H1 (cell line): ENCODE data around the gene QSOX2.

Experiments used
- CHD2 ChIP-seq: IDR thresholded peaks from 2 replicates; pipeline ENCODE4 v1.6.1; 2012; ENCODE audit warnings: low read length, improper control_type of control experiment
- CTCF ChIP-seq, 3 experiments: IDR thresholded peaks; 1 replicate in 2 of 3; 2 replicates in 1 of 3; pipeline versions ENCODE4 v1.5.1 to v1.6.1; 2011; ENCODE audit warnings: low read length in 3 of 3, mild to moderate bottlenecking in 3 of 3, inconsistent platforms in 2 of 3, low read depth in 1 of 3, moderate library complexity in 1 of 3; ENCODE audit not compliant: insufficient read depth in 1 of 3; ENCODE audit errors: control extremely low read depth in 1 of 3
- EGR1 ChIP-seq: IDR thresholded peaks from 2 replicates; pipeline ENCODE4 v1.6.1; 2011; ENCODE audit warnings: low read depth, low read length, borderline replicate concordance
- EP300 ChIP-seq, 2 experiments: IDR thresholded peaks; 1 replicate in 1 of 2; 2 replicates in 1 of 2; pipeline ENCODE4 v1.6.1; 2011 to 2012; ENCODE audit warnings: low read depth in 2 of 2, low read length in 2 of 2, mild to moderate bottlenecking in 2 of 2, borderline replicate concordance in 1 of 2, inconsistent platforms in 1 of 2, moderate library complexity in 1 of 2
- HDAC2 ChIP-seq, 2 experiments: fragments of 300-600 bp in 1 of 2; sonication (generic) in 1 of 2; IDR thresholded peaks; 2 replicates each; pipeline ENCODE4 v1.6.1; 2011 to 2012; ENCODE audit warnings: low read depth in 2 of 2, low read length in 2 of 2, mild to moderate bottlenecking in 2 of 2, moderate library complexity in 2 of 2, borderline replicate concordance in 1 of 2, inconsistent platforms in 1 of 2
- JUND ChIP-seq: IDR thresholded peaks from 2 replicates; pipeline ENCODE4 v1.6.1; 2011; ENCODE audit warnings: mild to moderate bottlenecking, improper control_type of control experiment, low read length
- POLR2A ChIP-seq, 2 experiments: IDR thresholded peaks; 1 replicate in 1 of 2; 2 replicates in 1 of 2; pipeline ENCODE4 v1.6.1; 2011; ENCODE audit warnings: low read depth in 2 of 2, low read length in 2 of 2, mild to moderate bottlenecking in 2 of 2; ENCODE audit errors: control extremely low read depth in 1 of 2
- POLR2AphosphoS5 ChIP-seq: IDR thresholded peaks from 2 replicates; pipeline ENCODE4 v1.6.1; 2011; ENCODE audit warnings: low read depth, low read length
- RXRA ChIP-seq: IDR thresholded peaks from 2 replicates; pipeline ENCODE4 v1.6.1; 2011; ENCODE audit warnings: low read depth, mild to moderate bottlenecking, low read length, moderate library complexity; ENCODE audit not compliant: insufficient read depth
- SAP30 ChIP-seq: fragments of 300-600 bp; sonication (generic); IDR thresholded peaks from 2 replicates; pipeline ENCODE4 v1.7.1; 2012; ENCODE audit warnings: low read length, moderate library complexity, mild to moderate bottlenecking, inconsistent platforms; ENCODE audit not compliant: insufficient read depth, insufficient replicate concordance

DNA sequence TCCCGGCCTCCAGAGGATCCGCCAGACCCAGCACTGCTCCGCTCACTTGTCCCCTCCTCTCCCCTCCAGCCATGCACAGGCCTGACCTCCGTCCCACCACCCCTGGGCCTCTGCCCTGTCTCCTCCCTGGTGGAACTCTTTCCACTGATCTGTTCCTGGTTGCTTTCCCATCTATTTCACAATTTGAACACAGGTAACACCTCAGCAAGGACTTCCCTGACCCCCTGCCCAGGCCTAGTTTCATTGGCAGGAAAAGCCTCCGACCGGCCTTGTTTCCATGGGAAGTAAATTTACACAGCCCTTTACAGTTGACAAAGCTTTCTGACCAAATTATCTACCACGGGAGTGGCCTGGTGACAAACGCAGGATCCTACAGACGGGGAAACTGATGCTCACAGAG, 14.8 kb downstream of the QSOX2 start:
- TF ChIP-seq POLR2A (IDR thresholded peaks at IDR 0.05; ENCODE audit: control extremely low read depth in 1 of 2, low read depth in 2 of 2, low read length in 2 of 2) (no peak), CTCF (IDR thresholded peaks at IDR 0.05; ENCODE audit: control extremely low read depth in 1 of 3, insufficient read depth in 1 of 3, low read depth in 1 of 3, low read length in 3 of 3) (no peak), SAP30 (no peak), RXRA (no peak), EP300 (IDR thresholded peaks at IDR 0.05; ENCODE audit: borderline replicate concordance in 1 of 2, low read depth in 2 of 2, low read length in 2 of 2) (no peak), EGR1 (no peak), HDAC2 (IDR thresholded peaks at IDR 0.05; ENCODE audit: borderline replicate concordance in 1 of 2, low read depth in 2 of 2, low read length in 2 of 2) (no peak), JUND (no peak), CHD2 (no peak), POLR2AphosphoS5 (no peak)
